ENCODE data around the gene RGS3. TPM values are rescaled to one million over a fixed set of nuclear protein-coding genes. Genes with fewer than 3 reads are reported as not detected.

RGS3 gene
- total RNA-seq, 3 donors from 2014 or later: 65.9 to 83.8 (median 70.7) TPM

- Histone ChIP-seq H3K36me3 (ENCODE audit: low read depth) (no peaks in the 10 kb centered on the region), H3K4me3 (no peak overlapping the region), H3K9me3 (no peaks in the 10 kb centered on the region), H3K4me1 (ENCODE audit: low read depth) (no peaks in the 10 kb centered on the region)
- ATAC-seq: no peak
- no peak for DNase-seq
- intact Hi-C loops (cut with DNase I, micrococcal nuclease): no loop called here
- no peak for TF ChIP-seq CTCF (IDR thresholded peaks at IDR 0.05)
Measured at GRCh38 chr9:113622600-113623400, 159.3 kb downstream of the RGS3 start.

GRCh38 chr9:113623851-113624485, 160.4 kb downstream of the RGS3 start:
- intact Hi-C loops (cut with DNase I, micrococcal nuclease): no loop called here
- DNase-seq: no peak
- no peak for TF ChIP-seq CTCF (IDR thresholded peaks at IDR 0.05)

GRCh38 chr9:113624721-113625120, 161.2 kb downstream of the RGS3 start:
- no peak overlapping the region for H3K4me3 ChIP-seq
- intact Hi-C loops (cut with DNase I, micrococcal nuclease): no loop called here
- no peak for TF ChIP-seq CTCF (IDR thresholded peaks at IDR 0.05)
- ATAC-seq (no peak), DNase-seq (no peak)
- H3K4me1 ChIP-seq (ENCODE audit: low read depth): no peaks in the 10 kb centered on the region
- H3K36me3 ChIP-seq (ENCODE audit: low read depth): no peaks in the 10 kb centered on the region
- H3K9me3 ChIP-seq: no peaks in the 10 kb centered on the region

More at GRCh38 chr9:113623851-113624485, 160.4 kb downstream of the RGS3 start:
- Histone ChIP-seq H3K9me3 (no peaks in the 10 kb centered on the region), H3K4me3 (no peak overlapping the region), H3K36me3 (ENCODE audit: low read depth) (no peaks in the 10 kb centered on the region), H3K4me1 (ENCODE audit: low read depth) (no peaks in the 10 kb centered on the region)
- ATAC-seq: no peak

- ATAC-seq: no peak
- H3K4me3 ChIP-seq: no peak overlapping the region
Measured at GRCh38 chr9:113625486-113625885, 162.0 kb downstream of the RGS3 start.

More at GRCh38 chr9:113625486-113625885, 162.0 kb downstream of the RGS3 start:
- Histone ChIP-seq H3K9me3 (no peaks in the 10 kb centered on the region), H3K4me1 (ENCODE audit: low read depth) (no peaks in the 10 kb centered on the region), H3K36me3 (ENCODE audit: low read depth) (no peaks in the 10 kb centered on the region)
- no peak for DNase-seq
- intact Hi-C loops (cut with DNase I, micrococcal nuclease): no loop called here
- TF ChIP-seq CTCF (IDR thresholded peaks at IDR 0.05): no peak
